Loucy (cell line): ENCODE measurements around the gene ARNT2.

ENCODE experiments used
- H2AFZ ChIP-seq: fragments of 200-600 bp; sonication (generic); 2 replicates; pipeline ENCODE4 v1.6.0; 2016; ENCODE audit warnings: antibody characterized with exemption, mild to moderate bottlenecking, low read length, moderate library complexity
- H3F3A ChIP-seq: fragments of 200-600 bp; 2 replicates; pipeline ENCODE4 v1.6.0; 2016; ENCODE audit warnings: antibody characterized with exemption, low read depth, mild to moderate bottlenecking
- H3K27me3 ChIP-seq: fragments of 200-600 bp; sonication (generic); 2 replicates; pipeline ENCODE4 v1.6.1; 2014; ENCODE audit warnings: low read length, mild to moderate bottlenecking; ENCODE audit not compliant: insufficient read depth, poor library complexity, severe bottlenecking
- H3K36me3 ChIP-seq: fragments of 200-600 bp; sonication (generic); 2 replicates; pipeline ENCODE4 v1.6.1; 2016; ENCODE audit warnings: low read length; ENCODE audit not compliant: insufficient read depth
- H3K4me1 ChIP-seq: fragments of 200-600 bp; sonication (generic); 2 replicates; pipeline ENCODE4 v1.5.1; 2014; ENCODE audit warnings: low read length, mild to moderate bottlenecking; ENCODE audit not compliant: insufficient read depth, poor library complexity, severe bottlenecking
- H3K4me2 ChIP-seq: fragments of 200-600 bp; sonication (generic); 2 replicates; pipeline ENCODE4 v1.6.0; 2014; ENCODE audit warnings: antibody characterized with exemption, low read length, low read depth, mild to moderate bottlenecking; ENCODE audit not compliant: poor library complexity, severe bottlenecking
- H3K4me3 ChIP-seq: fragments of 200-600 bp; sonication (generic); 2 replicates; pipeline ENCODE4 v1.5.1; 2014; ENCODE audit warnings: low read length, mild to moderate bottlenecking, mixed read lengths; ENCODE audit not compliant: poor library complexity, severe bottlenecking
- H3K79me2 ChIP-seq: fragments of 200-600 bp; sonication (generic); 2 replicates; pipeline ENCODE4 v1.6.1; 2014; ENCODE audit warnings: low read length; ENCODE audit not compliant: insufficient read depth
- H3K9ac ChIP-seq: fragments of 200-600 bp; sonication (generic); 2 replicates; pipeline ENCODE4 v1.6.0; 2014; ENCODE audit warnings: mild to moderate bottlenecking, low read depth, low read length, moderate library complexity; ENCODE audit not compliant: poor library complexity, severe bottlenecking
- H3K9me2 ChIP-seq: fragments of 200-600 bp; sonication (generic); replicated peaks from 2 replicates; pipeline ENCODE4 v1.6.1; 2016; ENCODE audit warnings: low read depth, low read length, mixed read lengths
- H3K9me3 ChIP-seq: fragments of 200-600 bp; sonication (generic); 2 replicates; pipeline ENCODE4 v1.6.1; 2014; ENCODE audit warnings: mild to moderate bottlenecking, antibody characterized with exemption, low read length, low read depth; ENCODE audit not compliant: insufficient read depth
- H4K20me1 ChIP-seq: fragments of 200-600 bp; sonication (generic); 2 replicates; pipeline ENCODE4 v1.6.0; 2014; ENCODE audit warnings: antibody characterized with exemption, low read length, mild to moderate bottlenecking; ENCODE audit not compliant: insufficient read depth, poor library complexity, severe bottlenecking
- CTCF ChIP-seq: fragments of 200-600 bp; sonication (generic); conservative IDR thresholded peaks from 2 replicates; pipeline ENCODE4 v1.5.1; 2014; ENCODE audit warnings: mild to moderate bottlenecking, antibody characterized with exemption, low read length
- EZH2phosphoT487 ChIP-seq: fragments of 200-600 bp; IDR thresholded peaks from 2 replicates; pipeline ENCODE4 v1.6.1; 2018; ENCODE audit warnings: antibody characterized with exemption, mild to moderate bottlenecking, moderate library complexity, borderline replicate concordance

ARNT2 gene

GRCh38 chr15:80579611-80580010 is 175.4 kb downstream of the ARNT2 start:
- H3K9me3 ChIP-seq: no peaks in the 10 kb centered on the region
- H3K9me2 ChIP-seq: no peaks in the 10 kb centered on the region
- no peak overlapping the region for H3K4me3 ChIP-seq
- H2AFZ ChIP-seq: no peak overlapping the region
- no peak for TF ChIP-seq CTCF
- TF ChIP-seq EZH2phosphoT487: no peak
- no peak overlapping the region for H3K9ac ChIP-seq
- no peaks in the 10 kb centered on the region for H3K27me3 ChIP-seq
- H3K36me3 ChIP-seq: no peaks in the 10 kb centered on the region
- H4K20me1 ChIP-seq: no peaks in the 10 kb centered on the region
- H3F3A ChIP-seq: no peaks in the 10 kb centered on the region
- no peaks in the 10 kb centered on the region for H3K4me1 ChIP-seq
- H3K4me2 ChIP-seq: no peak overlapping the region
- no peaks in the 10 kb centered on the region for H3K79me2 ChIP-seq

GRCh38 chr15:80580106-80580505 is 175.9 kb downstream of the ARNT2 start:
- no peak overlapping the region for H2AFZ ChIP-seq
- no peaks in the 10 kb centered on the region for H3K9me3 ChIP-seq
- no peak overlapping the region for H3K4me2 ChIP-seq
- no peaks in the 10 kb centered on the region for H3F3A ChIP-seq
- H3K27me3 ChIP-seq: no peaks in the 10 kb centered on the region
- H4K20me1 ChIP-seq: no peaks in the 10 kb centered on the region
- no peaks in the 10 kb centered on the region for H3K36me3 ChIP-seq
- TF ChIP-seq EZH2phosphoT487 (no peak), CTCF (no peak)
- H3K9me2 ChIP-seq: no peaks in the 10 kb centered on the region
- no peak overlapping the region for H3K4me3 ChIP-seq
- no peaks in the 10 kb centered on the region for H3K79me2 ChIP-seq
- no peaks in the 10 kb centered on the region for H3K4me1 ChIP-seq
- no peak overlapping the region for H3K9ac ChIP-seq

GRCh38 chr15:80580536-80581260 is 176.5 kb downstream of the ARNT2 start:
- no peaks in the 10 kb centered on the region for H3K36me3 ChIP-seq
- H3K79me2 ChIP-seq: no peaks in the 10 kb centered on the region
- no peaks in the 10 kb centered on the region for H3K9me3 ChIP-seq
- no peak overlapping the region for H3K9ac ChIP-seq
- no peaks in the 10 kb centered on the region for H4K20me1 ChIP-seq
- no peaks in the 10 kb centered on the region for H3K27me3 ChIP-seq
- H3K9me2 ChIP-seq: no peaks in the 10 kb centered on the region
- TF ChIP-seq EZH2phosphoT487 (no peak), CTCF (no peak)
- no peak overlapping the region for H2AFZ ChIP-seq
- no peak overlapping the region for H3K4me3 ChIP-seq
- no peaks in the 10 kb centered on the region for H3K4me1 ChIP-seq
- no peaks in the 10 kb centered on the region for H3F3A ChIP-seq
- H3K4me2 ChIP-seq: no peak overlapping the region
